NCI-H748 (cell line): ENCODE data around the gene LYAR.
"Not testable (repeated sequence)": the region's sequence is repeated elsewhere in the genome, so short reads cannot be mapped to it uniquely, and the experiment has no call there.

Source experiments
- DNase-seq: peaks from one replicate; lab custom pipeline; 2025; ENCODE audit not compliant: unreplicated experiment; lab: John Stamatoyannopoulos, UW

LYAR gene

DNA sequence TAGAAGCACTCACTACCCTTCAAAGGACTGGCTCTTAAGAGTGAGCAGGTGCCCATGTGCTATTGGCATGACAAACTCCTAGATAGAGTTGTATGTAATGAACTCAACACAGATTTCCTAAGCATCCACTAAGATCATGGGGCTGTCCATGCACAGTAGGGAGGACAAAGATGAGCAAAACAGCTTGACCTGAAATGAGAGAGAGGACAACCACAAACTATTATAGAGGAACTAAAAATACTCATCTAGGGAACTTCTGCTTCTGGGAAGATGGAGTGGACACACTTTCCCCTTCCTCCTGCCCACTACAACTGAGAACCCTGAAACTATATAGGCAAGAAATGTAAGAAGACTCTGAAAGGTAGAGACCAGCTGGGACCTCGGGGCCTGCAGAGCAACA is 21.2 kb downstream of the LYAR start:
- no peak for DNase-seq

- DNase-seq = no peak
These were observed 22.0 kb downstream of the LYAR start for GRCh38 chr4:4267981-4268380.

DNA sequence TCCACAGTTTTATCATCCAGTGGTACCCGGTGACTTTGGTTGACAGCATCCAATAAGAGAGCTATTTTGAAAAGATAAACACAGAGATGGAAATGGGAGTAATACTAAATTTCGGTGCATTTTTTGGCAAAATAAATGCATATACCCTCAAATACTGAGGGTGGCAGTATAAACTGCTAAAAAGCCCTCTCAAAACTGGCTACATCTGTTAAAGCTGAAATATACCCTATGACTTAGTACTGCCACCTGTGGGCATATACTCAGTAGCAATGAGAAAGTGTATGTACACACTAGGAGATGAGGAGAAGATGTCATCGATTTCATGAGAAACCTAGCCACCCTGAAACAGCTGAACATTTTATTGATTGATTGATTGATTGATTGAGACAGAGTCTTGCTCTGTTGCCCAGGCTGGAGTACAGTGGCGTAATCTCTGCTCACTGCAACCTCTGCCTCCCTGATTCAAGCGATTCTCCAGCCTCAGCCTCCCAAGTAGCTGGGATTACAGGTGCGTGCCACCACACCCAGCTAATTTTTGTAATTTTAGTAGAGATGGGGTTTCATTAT is 29.7 kb downstream of the LYAR start:
- DNase-seq = peak; percentile 15

DNA sequence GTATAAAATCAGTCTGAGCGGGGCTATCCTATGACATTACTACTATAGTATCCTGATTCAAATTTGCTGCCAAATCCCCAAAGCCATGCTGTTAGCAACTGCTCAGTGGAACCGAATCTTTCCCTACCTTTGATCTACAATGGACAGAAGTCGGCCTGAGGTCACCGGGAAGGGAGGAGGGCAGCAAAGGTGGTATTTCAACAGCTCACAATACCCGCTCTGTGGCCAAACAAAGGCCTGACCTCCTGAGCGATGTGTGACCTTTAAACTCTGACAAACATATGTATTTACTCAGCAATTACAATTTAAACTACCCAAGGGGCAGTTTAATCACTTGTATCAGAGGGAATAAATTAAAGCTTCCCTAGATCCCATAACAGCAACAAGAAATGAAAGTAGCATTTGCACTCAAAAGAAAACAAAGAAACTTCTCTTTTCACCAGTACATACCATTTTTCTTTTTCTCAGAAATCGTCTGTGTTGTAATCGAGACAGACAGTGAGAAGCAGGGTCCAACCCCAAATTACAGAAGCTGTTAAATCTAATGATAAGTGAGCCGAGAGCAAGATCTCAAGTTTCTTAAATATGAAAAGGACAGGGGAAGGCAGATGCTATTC is 30.4 kb downstream of the LYAR start:
- peak; percentile 0 for DNase-seq

- DNase-seq = not testable (repeated sequence)
These were observed 32.2 kb downstream of the LYAR start for GRCh38 chr4:4257705-4258104.

GRCh38 chr4:4256799-4257198 is 33.2 kb downstream of the LYAR start:
- no peak for DNase-seq

DNA sequence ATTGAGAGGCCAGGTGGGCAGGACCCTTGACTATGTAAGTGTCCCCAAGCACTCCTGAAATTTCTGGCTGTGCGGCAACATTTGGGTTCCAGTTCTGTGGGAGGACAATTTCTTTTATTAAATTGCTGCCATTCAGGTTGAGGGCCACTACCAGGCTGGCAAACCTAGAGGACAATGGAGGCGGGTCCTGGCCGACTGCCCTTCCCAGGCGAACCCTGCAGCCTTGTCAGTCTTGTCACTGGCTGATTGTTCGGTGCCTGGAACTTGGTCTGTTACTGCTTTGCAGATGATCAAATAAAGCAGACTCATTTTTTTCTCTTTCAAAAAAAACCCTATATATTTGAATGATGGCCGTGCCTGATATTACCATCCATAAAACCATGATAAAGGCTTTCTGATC is 35.3 kb downstream of the LYAR start:
- DNase-seq = no peak

- DNase-seq = no peak
These were observed 35.8 kb downstream of the LYAR start for GRCh38 chr4:4254199-4254598.

- DNase-seq = no peak
These were observed 40.1 kb downstream of the LYAR start for GRCh38 chr4:4249866-4250265.

DNA sequence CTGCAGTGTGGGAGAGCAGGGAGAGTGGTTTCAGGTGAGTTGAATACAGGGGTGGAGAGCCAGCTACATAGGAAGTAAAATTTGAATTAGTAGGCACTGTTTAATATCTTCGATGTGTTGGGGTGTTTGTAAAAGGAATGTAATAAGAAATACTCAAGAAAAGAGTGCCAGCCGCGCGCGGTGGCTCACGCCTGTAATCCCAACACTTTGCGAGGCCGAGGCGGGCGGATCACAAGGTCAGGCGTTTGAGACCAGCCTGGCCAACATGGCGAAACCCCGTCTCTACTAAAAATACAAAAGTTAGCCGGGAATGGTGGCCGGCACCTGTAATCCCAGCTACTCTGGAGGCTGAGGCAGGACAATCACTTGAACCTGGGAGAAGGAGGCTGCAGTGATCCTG is 40.6 kb downstream of the LYAR start:
- DNase-seq = not testable (repeated sequence)

DNA sequence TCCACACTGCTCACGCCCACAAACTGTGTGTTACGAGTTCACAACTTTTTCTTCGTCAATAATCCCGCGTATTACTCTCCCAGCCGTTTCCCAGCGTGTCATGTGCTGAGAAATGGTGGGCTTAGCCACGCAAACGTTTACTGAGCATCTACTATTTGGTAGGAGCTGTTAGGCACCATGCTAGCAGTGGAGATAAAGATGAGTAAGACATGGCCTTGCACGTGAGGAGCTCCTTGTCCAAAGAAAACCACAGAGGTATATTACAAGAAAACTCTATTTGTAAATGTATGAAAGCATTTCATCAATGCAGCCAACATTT is 41.1 kb downstream of the LYAR start:
- no peak for DNase-seq

DNA sequence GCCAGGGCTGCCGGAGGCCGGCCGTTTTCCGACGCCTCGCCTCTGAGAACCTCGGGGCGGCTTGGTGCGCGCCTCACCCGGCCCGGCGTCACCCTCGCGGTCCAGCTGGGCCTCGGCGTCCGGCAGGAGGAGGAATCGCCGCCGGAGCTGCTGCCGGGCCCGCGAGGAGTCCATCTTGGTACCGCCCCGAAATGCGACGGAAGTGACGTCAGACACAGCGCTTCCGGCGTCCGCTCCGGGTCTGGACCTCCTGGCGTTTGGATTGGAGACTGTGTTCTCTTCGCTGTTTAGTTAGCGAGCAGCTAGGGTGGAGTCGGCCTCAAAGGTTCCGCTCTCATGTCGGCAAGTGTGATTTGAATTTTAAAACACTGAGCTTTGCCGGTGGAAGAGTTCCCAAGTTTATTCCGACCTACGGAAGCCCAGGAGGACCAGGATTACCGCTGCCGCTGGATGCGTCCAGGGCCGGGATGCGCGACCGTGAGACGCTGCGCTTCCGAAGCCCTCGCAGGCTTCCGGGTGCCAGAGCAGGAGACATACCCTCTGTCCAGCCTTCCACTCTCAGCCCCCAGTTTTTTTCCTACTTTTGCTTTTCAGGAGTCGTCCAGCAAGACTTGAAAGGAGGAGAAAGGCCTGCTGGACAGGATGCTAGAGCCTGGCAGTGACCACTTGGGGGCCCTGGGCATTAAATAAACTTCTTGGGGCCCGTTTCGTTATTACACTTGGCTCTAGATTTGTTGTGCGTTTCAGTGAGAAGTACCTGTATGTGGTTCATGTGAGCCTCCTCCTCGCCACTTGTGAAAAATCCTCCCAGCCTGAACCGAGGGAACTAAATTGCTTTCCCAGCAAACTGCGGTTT is 41.7 kb downstream of the LYAR start, which contains the start of gene TMEM128:
TMEM128 (minus strand) TSS at position 195 of the 856 bp plus-strand sequence; CDS start at position 174, 21 bp downstream.
- DNase-seq = peak; percentile 74

- DNase-seq = no peak
These were observed 42.3 kb downstream of the LYAR start for GRCh38 chr4:4247696-4248028.

DNA sequence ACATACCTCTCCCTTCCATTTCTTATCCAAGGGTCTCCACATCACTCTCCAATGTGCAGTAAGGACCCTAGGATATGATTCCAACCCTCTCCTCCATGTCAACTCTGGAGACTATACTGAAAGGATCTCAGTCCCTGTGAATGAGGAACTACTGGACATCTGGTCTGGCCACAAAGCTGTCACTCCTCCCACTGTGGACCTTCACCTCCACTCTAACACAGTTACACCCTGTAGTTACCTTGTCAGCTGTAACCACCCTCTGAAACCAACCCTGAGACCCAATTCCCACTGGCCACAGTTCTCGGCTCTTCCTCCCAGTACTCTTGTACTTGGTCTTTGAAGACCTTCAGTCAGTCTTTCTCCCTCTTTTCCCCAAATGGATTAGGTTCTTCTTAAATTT is 44.8 kb downstream of the LYAR start:
- no peak for DNase-seq

DNA sequence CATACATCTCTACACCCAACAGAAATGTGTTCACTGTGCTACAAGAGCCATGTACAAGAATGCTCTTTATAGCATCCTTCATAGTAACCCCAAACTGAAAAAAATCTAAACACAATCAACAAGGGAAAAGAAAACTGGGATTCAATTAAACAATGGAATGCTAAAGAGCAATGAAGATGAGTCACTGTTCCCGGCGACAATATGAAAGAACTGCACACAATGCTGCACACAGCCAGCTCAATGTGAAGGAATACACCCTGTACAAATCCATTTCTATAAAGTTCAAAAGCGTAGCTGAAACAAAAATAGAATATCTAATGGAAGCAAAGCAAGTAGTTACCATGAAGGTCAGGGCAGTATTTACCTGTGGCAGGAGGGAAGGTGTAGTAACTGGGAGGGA is 50.4 kb downstream of the LYAR start:
- not testable (repeated sequence) for DNase-seq

DNA sequence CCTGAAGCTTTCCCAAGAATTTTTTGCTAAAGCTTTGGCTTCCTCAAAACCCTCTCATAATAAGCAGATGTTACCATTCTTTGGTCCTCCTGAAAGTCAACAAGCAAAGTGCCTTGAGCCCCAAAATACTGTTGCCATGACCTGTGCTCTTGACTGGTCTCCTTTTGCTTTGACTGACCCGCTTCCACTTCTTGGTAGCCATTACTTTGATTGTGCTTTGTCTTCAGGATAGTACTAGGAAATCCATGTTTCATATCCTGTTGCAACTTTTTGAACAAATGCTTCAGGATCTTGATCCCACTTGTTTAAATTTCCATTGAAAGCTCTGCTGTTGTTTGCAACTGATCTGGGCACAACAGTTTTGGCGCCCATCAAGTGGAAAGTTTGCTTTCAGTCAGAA is 56.3 kb downstream of the LYAR start:
- DNase-seq = no peak

GRCh38 chr4:4228356-4228668 is 61.6 kb downstream of the LYAR start:
- DNase-seq = no peak

DNA sequence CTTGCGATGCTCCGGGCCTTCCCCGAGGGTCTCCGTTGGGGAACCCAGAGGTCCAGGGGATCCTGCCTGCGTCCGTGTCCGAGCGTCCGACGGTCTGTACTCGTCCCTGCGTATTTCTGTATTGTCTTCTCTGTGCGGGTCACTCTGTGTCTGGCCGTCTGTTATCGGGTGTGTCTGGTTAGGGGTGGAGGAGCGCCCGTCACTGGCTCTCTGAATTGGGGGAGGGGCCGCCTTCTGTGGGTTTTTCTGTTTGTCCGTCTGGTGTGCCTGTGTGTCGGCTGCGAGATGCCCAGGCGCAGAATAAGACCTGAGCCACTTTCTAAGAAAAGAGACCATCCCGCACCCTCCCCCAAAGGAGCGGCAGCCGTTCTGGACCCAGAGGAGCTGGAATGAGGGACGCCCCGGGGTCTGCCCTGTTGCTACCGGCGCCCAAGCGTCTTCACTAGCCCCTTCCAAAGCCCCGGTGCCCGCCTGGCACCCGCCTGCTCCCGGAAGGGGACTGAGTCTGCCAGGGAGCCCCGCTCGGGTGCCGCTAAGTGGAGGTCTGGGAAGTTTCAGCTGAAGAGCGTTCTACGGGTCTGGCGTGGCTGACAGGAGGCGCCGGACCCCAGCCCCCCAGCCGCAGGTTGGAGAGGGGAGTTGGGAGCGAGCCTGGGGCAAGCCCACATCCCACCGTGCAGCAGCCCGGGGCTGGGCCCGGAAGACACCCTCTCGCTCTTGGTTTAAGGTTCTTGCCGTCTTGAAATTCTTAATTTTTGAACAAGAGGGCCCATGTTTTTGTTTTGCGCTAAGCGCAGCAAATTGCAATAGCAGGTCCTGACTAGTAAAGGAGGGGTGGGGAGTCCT is 62.2 kb downstream of the LYAR start:
- DNase-seq = no peak

- no peak for DNase-seq
These were observed 63.1 kb downstream of the LYAR start, which contains the start of gene OTOP1 for GRCh38 chr4:4226606-4227438. TSS of gene OTOP1 (minus strand) at chr4:4226929. CDS start at chr4:4226864, 65 bp downstream.

DNA sequence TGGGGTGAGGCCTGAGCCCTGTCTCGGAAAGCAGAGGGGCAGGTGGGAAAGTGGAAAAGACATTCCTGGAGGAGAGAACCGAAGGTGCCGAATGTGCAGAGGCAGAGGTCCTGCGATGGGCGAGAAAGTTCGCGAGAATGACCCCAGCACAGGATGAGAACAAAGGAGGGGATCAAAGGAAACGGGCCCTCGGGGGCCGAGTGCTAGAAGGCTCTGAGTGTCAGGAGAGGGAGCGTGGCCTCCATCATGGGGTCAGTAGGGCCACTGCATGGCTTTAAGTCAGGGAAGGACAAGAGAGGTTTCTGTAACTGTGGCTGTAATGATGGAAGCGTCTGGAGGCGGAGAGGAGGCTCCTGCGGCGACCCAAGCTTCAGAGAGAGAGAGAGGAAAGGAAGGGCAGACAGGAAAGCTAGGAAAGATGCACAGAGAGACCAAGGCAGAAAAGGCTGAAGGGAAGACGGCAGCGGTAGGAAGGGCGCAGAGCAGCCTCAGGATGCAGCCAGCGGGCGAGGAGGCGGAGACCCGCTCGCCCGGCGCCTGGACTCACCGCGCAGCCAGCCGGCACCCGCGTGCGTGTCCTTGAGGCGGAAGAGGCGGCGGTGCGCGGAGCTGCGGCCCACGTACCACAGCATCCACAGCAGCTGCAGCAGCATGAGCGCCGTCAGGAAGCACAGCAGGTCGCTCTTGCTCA is 63.9 kb downstream of the LYAR start:
- peak; percentile 25 for DNase-seq
